Measurements from ENCODE around the gene DNAJB13.

DNAJB13 gene

DNA sequence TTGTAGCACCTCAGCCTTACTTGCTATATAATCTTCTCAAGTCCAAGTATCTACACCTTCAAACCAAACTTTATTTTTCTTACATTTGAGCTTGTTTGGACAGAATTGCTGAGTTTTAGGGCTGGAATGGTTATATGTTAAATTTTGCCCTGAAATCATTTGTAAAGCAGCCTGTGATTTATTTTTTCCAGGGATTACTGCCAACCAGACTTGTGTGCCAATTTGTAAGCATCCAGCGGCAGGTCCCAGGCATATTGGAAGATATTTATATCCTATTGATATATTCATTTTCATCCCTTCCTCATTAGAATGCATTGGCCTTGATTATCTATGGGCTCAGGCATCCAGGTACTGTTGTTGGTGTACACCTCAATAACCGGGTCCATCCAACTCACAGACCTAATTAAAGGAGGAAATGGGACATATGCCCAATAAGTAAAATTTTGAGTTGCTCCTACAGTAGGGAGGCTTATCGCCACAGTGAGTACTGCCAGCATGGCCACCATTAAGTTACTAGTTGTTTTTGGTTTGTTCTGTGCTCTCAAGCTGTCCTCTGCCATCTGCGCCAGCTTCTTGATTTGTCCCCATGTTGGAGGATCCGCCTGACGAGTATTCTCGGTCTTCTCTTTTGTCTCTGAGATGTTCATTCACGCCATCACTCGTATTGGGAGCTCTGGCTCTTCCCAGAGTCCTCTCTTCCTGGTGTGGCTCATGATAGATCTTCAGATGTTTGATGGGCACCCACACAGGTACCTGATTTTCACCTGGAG, 9.8 kb upstream of the DNAJB13 start:
- H3K4me1 Mint-ChIP-seq (ENCODE audit: low read depth), result peaks cover 4% of the 10 kb centered on the region
- no peaks in the 10 kb centered on the region for H3K27me3 Mint-ChIP-seq (ENCODE audit: low read depth)
- peaks cover 6% of the 10 kb centered on the region for H3K36me3 Mint-ChIP-seq (ENCODE audit: low read depth)
- no peak overlapping the region for H3K27ac Mint-ChIP-seq
- H3K9me3 Mint-ChIP-seq, result no peaks in the 10 kb centered on the region
- H3K4me3 Mint-ChIP-seq, result no peak overlapping the region

DNA sequence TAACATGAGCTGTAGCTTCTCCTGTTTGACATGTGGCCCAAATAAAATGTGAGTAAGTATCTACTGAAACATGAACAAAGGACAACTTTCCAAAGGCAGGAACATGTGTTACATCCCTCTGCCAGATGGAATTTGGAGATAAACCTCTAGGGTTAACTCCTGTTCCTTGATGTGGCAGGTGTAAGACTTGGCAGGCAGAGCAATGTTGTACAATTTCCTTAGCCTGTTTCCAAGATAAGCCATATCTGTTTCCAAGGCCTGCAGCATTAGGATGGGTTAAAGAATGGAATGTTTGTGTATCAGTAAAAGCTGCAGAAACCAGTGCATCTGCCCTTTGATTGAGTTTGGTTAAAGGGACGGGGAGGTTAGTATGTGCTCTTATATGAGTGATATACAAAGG, 8.8 kb upstream of the DNAJB13 start:
- Mint-ChIP-seq H3K9me3 (no peaks in the 10 kb centered on the region), H3K27ac (no peak overlapping the region), H3K27me3 (ENCODE audit: low read depth) (no peaks in the 10 kb centered on the region), H3K4me3 (no peak overlapping the region), H3K4me1 (ENCODE audit: low read depth) (peaks cover 6% of the 10 kb centered on the region), H3K36me3 (ENCODE audit: low read depth) (peaks cover 6% of the 10 kb centered on the region)

DNA sequence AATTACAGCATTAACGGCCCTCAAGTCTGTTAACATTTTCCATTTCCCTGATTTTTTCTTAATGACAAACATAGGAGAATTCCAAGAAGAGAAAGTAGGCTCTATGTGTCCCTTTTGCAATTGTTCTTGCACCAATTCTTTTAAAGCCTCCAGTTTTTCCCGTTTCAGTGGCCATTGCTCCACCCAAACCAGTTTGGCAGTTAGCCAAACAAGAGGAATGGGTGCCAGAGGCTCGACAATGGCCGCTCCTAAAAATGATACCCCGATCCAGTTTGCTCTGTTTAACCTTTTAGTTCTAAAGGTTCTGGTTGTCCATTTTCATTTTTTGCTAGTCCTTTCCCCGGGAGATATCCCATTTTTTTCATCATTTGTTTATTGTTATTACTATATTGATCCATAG, 6.7 kb upstream of the DNAJB13 start:
- no peaks in the 10 kb centered on the region for H3K9me3 Mint-ChIP-seq
- no peak overlapping the region for H3K27ac Mint-ChIP-seq
- H3K27me3 Mint-ChIP-seq (ENCODE audit: low read depth), result no peaks in the 10 kb centered on the region
- H3K4me3 Mint-ChIP-seq, result no peak overlapping the region
- no peaks in the 10 kb centered on the region for H3K36me3 Mint-ChIP-seq (ENCODE audit: low read depth)
- peaks cover 1% of the 10 kb centered on the region for H3K4me1 Mint-ChIP-seq (ENCODE audit: low read depth)

DNA sequence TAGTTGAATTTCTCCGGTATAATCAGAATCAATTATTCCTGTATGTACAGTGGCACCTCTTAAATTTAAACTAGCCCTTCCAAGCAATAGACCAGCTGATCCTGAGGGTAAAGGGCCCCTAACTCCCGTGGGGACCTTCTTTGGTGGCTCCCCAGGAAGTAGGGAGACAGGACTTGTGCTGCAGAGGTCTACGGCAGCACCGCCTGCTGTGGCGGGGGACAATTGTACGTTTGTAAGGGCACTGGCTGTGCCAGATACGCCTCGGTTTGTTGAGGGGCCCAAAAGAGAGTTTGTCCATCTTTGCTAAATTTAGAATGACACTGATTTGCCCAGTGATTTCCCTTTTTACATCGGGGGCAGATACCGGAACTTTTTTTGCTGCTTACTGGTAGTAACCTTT, 5.9 kb upstream of the DNAJB13 start:
- Mint-ChIP-seq H3K9me3 (no peaks in the 10 kb centered on the region), H3K27me3 (ENCODE audit: low read depth) (no peaks in the 10 kb centered on the region), H3K36me3 (ENCODE audit: low read depth) (no peaks in the 10 kb centered on the region), H3K4me1 (ENCODE audit: low read depth) (peaks cover 1% of the 10 kb centered on the region), H3K4me3 (no peak overlapping the region), H3K27ac (no peak overlapping the region)

DNA sequence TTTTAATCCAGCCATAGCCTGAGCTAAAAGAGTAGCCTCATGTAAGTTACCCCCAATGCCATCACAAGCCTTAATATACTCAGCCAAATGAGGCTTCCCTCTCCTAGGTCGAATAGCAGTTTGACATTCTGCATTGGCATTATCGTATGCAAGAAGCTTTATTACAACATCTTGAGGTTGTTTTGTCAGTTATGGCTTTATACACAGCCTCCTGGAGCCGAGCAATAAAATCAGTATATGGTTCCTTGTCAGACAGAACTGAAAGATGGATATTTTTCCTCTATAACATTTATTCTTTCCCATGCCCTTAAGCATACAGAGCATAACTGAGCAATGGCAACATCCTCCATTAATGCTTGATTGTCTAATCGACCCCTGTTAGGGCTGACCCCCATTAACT, 5.4 kb upstream of the DNAJB13 start:
- H3K27me3 Mint-ChIP-seq (ENCODE audit: low read depth), result no peaks in the 10 kb centered on the region
- peaks cover 1% of the 10 kb centered on the region for H3K4me1 Mint-ChIP-seq (ENCODE audit: low read depth)
- no peak overlapping the region for H3K4me3 Mint-ChIP-seq
- H3K36me3 Mint-ChIP-seq (ENCODE audit: low read depth), result no peaks in the 10 kb centered on the region
- no peaks in the 10 kb centered on the region for H3K9me3 Mint-ChIP-seq
- no peak overlapping the region for H3K27ac Mint-ChIP-seq

DNA sequence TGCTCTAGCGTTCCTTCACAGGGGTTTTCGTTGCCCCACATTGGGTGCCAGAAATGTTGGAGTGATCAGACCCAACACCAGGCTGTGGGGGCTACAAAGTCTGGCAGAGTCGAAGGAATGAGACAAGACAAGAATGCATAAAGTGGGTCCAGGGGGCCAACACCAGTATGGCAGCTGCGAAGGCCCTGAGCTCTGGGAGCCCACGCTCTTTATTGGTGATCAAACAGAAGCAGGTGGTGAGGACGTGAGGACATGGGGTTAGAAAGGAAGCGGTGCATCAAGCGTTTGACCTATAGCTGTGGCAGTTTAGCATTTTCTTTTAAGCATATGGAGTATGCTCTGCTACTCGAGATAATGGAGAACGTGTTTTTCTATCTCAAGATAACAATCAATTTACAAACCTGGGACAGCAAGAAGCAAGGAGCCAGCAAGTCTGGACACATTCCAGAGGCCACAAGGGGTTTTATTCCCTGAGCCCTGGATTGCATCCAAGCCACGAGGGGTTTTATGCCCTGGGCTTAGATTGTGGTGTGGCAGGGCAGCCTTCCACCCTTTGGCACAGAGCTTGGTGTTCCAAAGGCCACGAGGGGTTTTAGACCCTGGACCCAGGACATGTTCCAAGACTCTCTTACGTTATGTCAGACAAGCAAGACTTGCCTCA, 3.9 kb upstream of the DNAJB13 start:
- Mint-ChIP-seq H3K4me3 (no peak overlapping the region), H3K36me3 (ENCODE audit: low read depth) (no peaks in the 10 kb centered on the region), H3K4me1 (ENCODE audit: low read depth) (peaks cover 1% of the 10 kb centered on the region), H3K9me3 (no peaks in the 10 kb centered on the region), H3K27me3 (ENCODE audit: low read depth) (no peaks in the 10 kb centered on the region), H3K27ac (no peak overlapping the region)

DNA sequence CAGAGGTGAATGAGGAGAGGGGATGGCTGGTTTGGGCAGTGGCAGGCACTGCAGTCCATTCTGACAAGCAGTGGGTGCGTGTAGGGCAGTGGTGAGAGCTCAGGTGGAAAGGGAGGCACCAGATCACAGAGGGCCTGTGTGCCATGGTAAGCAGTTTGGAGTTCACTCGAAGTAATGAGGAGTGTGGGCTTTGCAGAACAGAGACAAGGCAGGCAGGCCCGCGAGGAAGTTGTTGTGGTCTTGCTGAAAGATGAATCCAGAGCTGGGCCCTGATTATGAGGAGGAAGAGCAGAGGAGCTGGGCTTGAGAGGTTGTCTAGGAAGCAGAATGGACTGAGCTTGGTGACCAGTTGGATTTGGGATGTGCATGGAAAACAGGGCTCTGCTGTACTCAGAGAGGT, 1.6 kb upstream of the DNAJB13 start:
- H3K27ac Mint-ChIP-seq, result no peak overlapping the region
- H3K4me1 Mint-ChIP-seq (ENCODE audit: low read depth), result peaks cover 1% of the 10 kb centered on the region
- no peaks in the 10 kb centered on the region for H3K36me3 Mint-ChIP-seq (ENCODE audit: low read depth)
- no peaks in the 10 kb centered on the region for H3K27me3 Mint-ChIP-seq (ENCODE audit: low read depth)
- no peaks in the 10 kb centered on the region for H3K9me3 Mint-ChIP-seq
- H3K4me3 Mint-ChIP-seq, result no peak overlapping the region

DNA sequence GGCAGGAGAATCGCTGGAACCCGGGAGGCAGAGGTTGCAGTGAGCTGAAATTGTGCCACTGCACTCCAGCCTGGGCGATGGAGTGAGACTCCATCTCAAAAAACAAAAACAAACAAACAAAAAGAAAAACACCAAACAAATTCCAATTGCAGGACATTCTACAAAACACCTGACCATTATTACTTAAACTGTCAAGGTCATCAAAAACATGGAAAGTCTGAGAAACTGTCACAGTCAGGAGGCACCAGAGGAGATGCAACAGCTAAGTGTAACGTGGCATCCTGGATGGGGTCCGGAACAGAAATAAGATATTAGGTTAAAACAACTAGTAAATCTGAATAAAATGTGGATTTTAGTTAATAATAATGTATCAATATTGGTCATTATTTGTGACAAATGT, 914 bp upstream of the DNAJB13 start:
- no peak overlapping the region for H3K27ac Mint-ChIP-seq
- no peak overlapping the region for H3K4me3 Mint-ChIP-seq
- H3K4me1 Mint-ChIP-seq (ENCODE audit: low read depth), result peaks cover 1% of the 10 kb centered on the region
- H3K27me3 Mint-ChIP-seq (ENCODE audit: low read depth), result no peaks in the 10 kb centered on the region
- no peaks in the 10 kb centered on the region for H3K9me3 Mint-ChIP-seq
- no peaks in the 10 kb centered on the region for H3K36me3 Mint-ChIP-seq (ENCODE audit: low read depth)

DNA sequence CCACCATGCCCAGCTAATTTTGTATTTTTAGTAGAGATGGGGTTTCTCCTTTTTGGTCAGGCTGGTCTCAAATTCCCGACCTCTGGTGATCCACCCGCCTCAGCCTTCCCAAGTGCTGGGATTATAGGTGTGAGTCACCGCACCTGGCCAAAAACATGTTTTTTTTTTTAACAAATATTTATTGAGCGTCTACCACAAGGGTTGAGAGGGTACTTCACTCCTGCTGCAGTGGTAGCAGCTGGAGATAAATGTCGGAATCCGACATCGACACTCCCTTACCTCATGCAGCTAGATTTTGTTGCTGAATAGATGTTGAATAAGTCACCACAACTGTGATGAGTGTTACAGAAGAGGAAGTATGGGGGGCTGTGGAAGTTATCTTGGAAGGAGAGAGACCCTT, 971 bp downstream of the DNAJB13 start:
- Mint-ChIP-seq H3K27ac (no peak overlapping the region), H3K9me3 (no peaks in the 10 kb centered on the region), H3K27me3 (ENCODE audit: low read depth) (peaks cover 2% of the 10 kb centered on the region), H3K4me3 (no peak overlapping the region), H3K4me1 (ENCODE audit: low read depth) (no peaks in the 10 kb centered on the region), H3K36me3 (ENCODE audit: low read depth) (no peaks in the 10 kb centered on the region)

DNA sequence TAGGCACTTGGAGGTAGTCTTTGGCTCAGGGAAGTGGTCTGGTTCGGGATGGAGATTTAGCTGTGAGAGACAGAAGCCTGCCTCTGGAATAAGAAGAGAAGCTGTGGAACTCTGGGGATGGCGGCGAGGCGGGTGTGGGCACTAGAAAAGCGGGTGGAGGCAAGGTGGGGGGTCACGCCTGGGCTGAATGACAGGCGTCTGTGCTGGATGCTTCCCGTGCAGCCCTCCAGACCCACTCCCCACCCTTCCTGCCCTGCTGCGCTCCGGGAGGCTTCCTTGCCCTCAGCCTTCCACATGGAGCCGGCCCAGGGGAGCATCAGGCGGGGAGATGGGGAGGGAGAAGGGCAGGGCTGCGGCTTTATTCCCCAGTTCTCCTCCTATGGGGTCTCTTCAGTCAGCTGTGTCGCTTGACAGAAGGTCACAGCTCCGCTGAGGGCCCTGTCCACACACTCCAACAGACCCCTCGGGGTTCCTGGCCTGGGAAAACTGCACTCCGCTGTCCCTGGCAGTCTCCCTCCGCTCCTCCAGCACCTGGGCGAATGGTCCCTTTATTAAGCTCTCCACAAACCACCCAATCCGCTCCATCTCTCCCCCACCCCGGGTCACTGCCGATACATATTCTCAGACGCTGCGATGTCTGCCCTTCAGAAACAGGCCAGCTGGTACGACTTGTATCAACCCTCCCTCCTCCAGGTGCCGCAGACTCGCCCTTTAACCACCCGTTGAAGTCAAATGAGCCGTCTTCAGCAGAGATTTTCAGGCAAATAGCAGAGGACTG, 6.2 kb downstream of the DNAJB13 start:
- H3K4me1 Mint-ChIP-seq (ENCODE audit: low read depth), result peaks cover 4% of the 10 kb centered on the region
- H3K27me3 Mint-ChIP-seq (ENCODE audit: low read depth), result peaks cover 3% of the 10 kb centered on the region
- H3K36me3 Mint-ChIP-seq (ENCODE audit: low read depth), result no peaks in the 10 kb centered on the region
- H3K9me3 Mint-ChIP-seq, result no peaks in the 10 kb centered on the region
- no peak overlapping the region for H3K27ac Mint-ChIP-seq
- peak overlapping the region; percentile 25 for H3K4me3 Mint-ChIP-seq

DNA sequence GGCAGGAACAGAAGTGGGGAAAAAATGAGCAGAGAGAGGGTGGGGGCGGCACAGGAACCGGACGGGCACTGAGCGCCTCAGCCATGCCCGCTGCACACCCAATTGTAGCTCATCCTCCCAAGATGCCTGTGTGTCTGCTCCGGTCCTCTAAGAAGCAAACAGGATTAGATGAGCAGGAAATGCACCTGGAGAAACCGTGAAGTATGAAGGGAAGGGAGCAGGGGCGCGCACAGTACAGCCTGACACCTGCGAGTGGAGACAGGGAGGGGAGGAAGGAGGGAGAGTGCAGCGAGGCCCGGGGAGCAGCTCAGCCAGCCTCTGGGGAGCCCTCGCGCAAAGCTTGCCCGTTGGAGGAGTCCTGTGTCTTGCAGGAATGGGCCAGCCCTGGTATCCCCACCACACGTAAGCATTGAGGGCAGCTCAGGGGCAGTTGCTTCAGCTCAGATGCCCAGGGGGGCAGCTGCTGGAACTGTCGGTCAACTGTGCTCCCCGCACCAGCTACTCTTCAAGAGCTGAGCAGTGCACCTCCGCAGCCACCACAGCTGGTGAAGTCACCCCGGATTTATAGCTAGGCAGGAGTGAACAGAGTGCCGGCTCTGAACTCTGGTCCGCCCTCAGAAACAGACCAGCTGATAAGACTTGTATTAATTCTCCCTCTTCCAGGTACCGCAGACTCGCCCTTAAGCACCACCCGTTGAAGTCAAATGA, 7.0 kb downstream of the DNAJB13 start:
- H3K4me3 Mint-ChIP-seq, result no peak overlapping the region
- no peaks in the 10 kb centered on the region for H3K9me3 Mint-ChIP-seq
- H3K27me3 Mint-ChIP-seq (ENCODE audit: low read depth), result peaks cover 3% of the 10 kb centered on the region
- H3K4me1 Mint-ChIP-seq (ENCODE audit: low read depth), result peaks cover 4% of the 10 kb centered on the region
- no peaks in the 10 kb centered on the region for H3K36me3 Mint-ChIP-seq (ENCODE audit: low read depth)
- no peak overlapping the region for H3K27ac Mint-ChIP-seq

DNA sequence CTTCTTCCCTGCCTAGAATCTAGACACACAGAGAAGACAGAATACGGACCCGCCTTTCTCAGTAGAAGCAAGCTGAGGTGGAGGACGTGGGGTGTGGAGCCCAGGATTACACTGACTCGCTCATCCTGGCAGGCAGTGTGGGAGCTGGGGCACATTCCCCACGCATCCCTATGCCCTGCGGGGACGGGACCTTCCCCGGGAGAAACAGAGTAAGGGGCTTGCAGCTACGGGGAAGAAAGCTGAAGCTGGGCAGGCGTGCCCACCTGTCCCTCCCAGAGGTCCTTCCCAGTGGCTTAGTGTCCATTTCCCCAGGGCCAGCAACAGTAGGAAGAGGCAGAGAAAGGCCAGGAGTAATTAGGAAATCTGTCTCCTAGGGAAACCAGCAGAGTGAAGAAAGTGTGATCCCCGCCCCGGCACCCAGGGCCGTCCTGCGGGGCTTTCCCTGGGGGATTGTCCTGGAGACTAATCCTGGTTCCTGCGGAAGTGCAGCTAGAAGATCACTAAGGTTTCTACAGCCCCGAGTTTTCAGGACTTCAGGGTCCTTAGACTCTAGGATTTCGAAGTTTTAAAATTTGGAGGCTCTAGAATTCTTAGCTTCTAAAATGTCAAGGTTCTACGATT, 7.8 kb downstream of the DNAJB13 start:
- Mint-ChIP-seq H3K27ac (no peak overlapping the region), H3K27me3 (ENCODE audit: low read depth) (peaks cover 3% of the 10 kb centered on the region), H3K4me3 (no peak overlapping the region), H3K9me3 (no peaks in the 10 kb centered on the region), H3K4me1 (ENCODE audit: low read depth) (peaks cover 4% of the 10 kb centered on the region), H3K36me3 (ENCODE audit: low read depth) (no peaks in the 10 kb centered on the region)

DNA sequence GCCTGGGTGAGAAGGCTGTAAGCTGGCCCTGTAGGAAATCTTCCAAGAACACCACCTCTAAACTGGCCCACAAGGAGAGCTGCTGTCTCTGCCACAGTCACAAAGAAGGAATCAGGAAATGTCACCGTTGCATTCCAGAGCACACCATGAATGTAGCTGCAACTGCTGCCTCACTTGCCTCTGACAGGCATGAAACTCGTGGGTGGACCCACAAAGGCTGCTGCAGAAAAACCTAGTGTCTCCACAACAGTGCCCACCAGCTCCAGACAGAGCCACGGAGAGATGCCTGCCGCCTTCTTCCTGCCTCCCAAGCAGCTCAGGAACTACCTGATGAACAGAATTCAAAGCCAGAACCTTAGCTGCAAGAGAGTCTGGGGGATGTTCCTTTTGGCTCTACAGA, 10.5 kb downstream of the DNAJB13 start:
- Mint-ChIP-seq H3K9me3 (no peaks in the 10 kb centered on the region), H3K4me1 (ENCODE audit: low read depth) (peaks cover 15% of the 10 kb centered on the region), H3K27me3 (ENCODE audit: low read depth) (peaks cover 3% of the 10 kb centered on the region), H3K27ac (no peak overlapping the region), H3K36me3 (ENCODE audit: low read depth) (no peaks in the 10 kb centered on the region), H3K4me3 (no peak overlapping the region)

DNA sequence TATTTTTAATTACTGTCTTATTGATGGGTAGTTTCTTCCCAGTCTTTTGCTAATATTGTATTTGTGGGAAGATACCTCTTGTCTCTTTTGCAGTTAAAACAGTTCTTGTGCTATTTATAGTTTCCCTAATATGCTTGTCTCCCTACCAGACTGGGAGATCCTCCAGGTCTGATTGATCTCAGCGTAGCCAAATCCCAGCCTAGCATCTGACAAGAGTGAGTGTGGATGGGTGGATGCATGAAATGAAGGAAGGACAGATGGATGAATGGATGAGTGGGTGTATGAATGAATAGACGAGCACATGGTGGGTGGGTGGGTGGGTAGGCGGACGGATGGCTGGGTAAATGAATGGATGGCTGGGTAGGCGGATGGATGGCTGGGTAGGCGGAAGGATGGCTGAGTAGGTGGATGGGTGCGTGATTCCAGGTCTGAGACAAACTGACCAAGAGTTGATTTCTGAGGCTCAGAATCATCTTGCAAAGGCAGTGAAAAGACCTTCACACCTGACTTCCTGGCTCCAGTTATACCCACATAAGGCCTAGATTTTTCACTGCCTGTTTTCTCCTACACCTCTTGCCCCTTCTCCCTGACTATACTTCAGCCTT, 11.4 kb downstream of the DNAJB13 start:
- Mint-ChIP-seq H3K4me1 (ENCODE audit: low read depth) (peaks cover 15% of the 10 kb centered on the region), H3K9me3 (no peaks in the 10 kb centered on the region), H3K27me3 (ENCODE audit: low read depth) (no peaks in the 10 kb centered on the region), H3K36me3 (ENCODE audit: low read depth) (no peaks in the 10 kb centered on the region), H3K4me3 (no peak overlapping the region), H3K27ac (no peak overlapping the region)

Measured in T-helper 1 cell treated with Interleukin-12 subunit alpha and Interleukin-12 subunit beta and Interleukin-4 antibody, amounts not matched to agents 30 μg/mL and 1 μg/mL, for 36 hours (primary cell).